ENCODE results near the gene EHD1.

The EHD1 gene

GRCh38 chr11:64841592-64842365 is 36.6 kb downstream of the EHD1 start:
- no peak for DNase-seq

GRCh38 chr11:64839887-64840782 is 38.3 kb downstream of the EHD1 start:
- no peak for DNase-seq

GRCh38 chr11:64839335-64839734 is 39.1 kb downstream of the EHD1 start:
- DNase-seq = no peak

- no peak for DNase-seq
These were observed 39.7 kb downstream of the EHD1 start for GRCh38 chr11:64838600-64839334.

- no peak for DNase-seq
These were observed 40.5 kb downstream of the EHD1 start for GRCh38 chr11:64837887-64838351.

GRCh38 chr11:64836448-64837072 is 41.9 kb downstream of the EHD1 start:
- DNase-seq = no peak

GRCh38 chr11:64835616-64836447 is 42.6 kb downstream of the EHD1 start:
- DNase-seq = no peak

- DNase-seq = no peak
These were observed 43.5 kb downstream of the EHD1 start for GRCh38 chr11:64834723-64835615.

- no peak for DNase-seq
These were observed 44.2 kb downstream of the EHD1 start for GRCh38 chr11:64834031-64834722.

GRCh38 chr11:64833509-64833908 is 44.9 kb downstream of the EHD1 start:
- DNase-seq = no peak

GRCh38 chr11:64833198-64833502 is 45.3 kb downstream of the EHD1 start:
- DNase-seq = no peak

- DNase-seq = no peak
These were observed 45.8 kb downstream of the EHD1 start for GRCh38 chr11:64832467-64833197.

- no peak for DNase-seq
These were observed 47.0 kb downstream of the EHD1 start for GRCh38 chr11:64831411-64831891.

GRCh38 chr11:64829536-64830251 is 48.7 kb downstream of the EHD1 start:
- no peak for DNase-seq

- DNase-seq = no peak
These were observed 51.0 kb downstream of the EHD1 start for GRCh38 chr11:64827451-64827839.

- no peak for DNase-seq
These were observed 51.6 kb downstream of the EHD1 start for GRCh38 chr11:64826578-64827450.

- DNase-seq = no peak
These were observed 52.4 kb downstream of the EHD1 start for GRCh38 chr11:64826062-64826461.
